Measurements from ENCODE around the gene SPATA9.

GRCh38 chr5:95672641-95673040 is 10.2 kb downstream of the SPATA9 start:
- TF ChIP-seq CTCF (IDR thresholded peaks at IDR 0.05) (no peak), POLR2A (IDR thresholded peaks at IDR 0.05) (no peak)
